DMS114 treated with DMSO at 0.1 percent for 48 hours (cell line): ENCODE measurements around the gene ZNF398.

Experiments used
- DNase-seq: peaks from one replicate; lab custom pipeline; 2025; ENCODE audit not compliant: unreplicated experiment; lab: John Stamatoyannopoulos, UW

ZNF398 gene

GRCh38 chr7:149195180-149196150 is 48.2 kb downstream of the ZNF398 start, which contains the start of gene ZNF282:
Gene ZNF282, plus strand, starts transcription at chr7:149195546. Its CDS starts 44 bp downstream, at chr7:149195590.
- DNase-seq, result peak; percentile 74

DNA sequence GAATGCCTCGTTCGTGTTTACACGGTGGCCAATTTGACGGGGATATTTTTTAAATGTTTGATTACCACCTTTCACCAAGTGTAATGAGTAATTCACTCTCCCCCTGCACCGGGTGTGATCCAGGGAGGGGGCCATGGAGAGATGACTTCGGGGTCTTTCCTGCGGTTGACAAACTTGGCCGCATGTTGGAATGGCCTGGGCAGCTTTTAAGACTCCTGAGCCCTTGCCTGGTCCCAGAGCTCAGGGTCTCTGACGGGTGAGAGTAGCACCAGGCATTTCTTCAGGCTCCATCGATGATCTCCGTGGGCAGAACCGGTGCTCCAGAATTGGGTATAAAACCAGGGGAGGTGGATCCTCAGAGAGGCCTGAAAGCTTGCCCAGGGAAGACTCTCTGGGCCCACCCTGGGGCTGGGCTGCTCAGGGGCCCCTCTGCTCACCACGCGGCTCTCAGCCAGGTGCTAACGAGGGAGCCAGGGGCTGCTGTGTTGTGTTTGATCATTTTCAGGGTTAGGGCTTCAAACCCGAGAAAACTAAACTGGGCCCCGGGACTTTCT is 49.0 kb downstream of the ZNF398 start:
- DNase-seq, result no peak

- no peak for DNase-seq
Observed at GRCh38 chr7:149196705-149197171, 49.5 kb downstream of the ZNF398 start.

- DNase-seq, result no peak
Observed at GRCh38 chr7:149197675-149198074, 50.4 kb downstream of the ZNF398 start.

- no peak for DNase-seq
Observed at GRCh38 chr7:149198161-149198816, 51.0 kb downstream of the ZNF398 start.

DNA sequence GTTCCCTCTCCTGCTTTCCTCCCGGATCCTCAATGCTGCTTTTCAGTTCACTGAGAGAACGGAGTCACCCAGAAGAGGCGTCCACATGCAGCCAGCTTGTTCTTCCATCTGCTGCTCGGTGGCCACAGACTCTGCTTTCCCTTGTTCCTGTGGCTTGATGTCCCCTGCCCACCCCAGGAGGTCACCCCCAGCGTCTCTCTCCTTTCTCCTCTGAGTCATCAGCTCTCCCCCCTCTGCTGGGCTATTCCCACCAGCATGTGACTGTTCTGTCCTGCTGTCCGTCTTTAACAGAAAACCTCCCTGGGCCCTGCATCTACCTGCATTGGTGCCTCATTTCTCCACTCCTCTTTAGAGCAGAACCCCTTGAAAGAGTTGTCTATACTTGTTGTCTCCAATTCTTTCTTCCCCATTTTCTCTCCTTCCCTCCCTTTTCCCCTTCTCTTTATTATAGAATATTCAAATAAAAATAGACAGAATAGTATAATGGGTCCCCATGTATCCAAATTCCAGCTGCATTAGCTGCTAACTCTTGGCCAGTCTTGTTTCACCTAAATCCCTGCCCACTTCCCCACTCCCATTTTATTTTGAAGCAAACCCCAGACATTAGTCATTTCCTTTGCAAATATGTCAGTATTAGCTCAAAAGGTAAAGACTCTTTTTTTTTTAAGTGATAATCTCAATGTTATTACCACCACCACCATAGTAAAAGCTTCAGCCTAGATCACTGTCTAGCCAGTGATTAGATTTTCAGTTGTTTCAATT is 52.2 kb downstream of the ZNF398 start:
- DNase-seq, result no peak

DNA sequence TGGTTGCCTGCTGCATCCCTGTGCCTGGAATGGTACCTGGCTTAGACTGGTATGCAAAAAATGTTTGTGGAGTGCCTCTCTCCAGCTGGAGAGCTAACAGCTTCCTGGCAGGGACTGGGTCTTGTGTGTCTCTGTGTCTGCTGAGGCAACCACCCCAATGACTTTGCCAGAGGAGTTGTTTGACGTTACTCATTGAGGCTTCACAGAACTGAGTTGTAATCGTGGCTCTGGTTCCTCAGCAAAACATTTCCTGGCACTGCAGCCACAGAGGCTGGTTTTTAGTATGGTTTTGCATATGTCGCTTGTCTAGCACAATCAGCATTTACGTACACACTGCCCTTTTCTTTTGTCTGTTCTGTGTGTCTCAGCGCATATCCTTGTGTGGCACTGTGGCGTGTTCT is 55.6 kb downstream of the ZNF398 start:
- no peak for DNase-seq

GRCh38 chr7:149205690-149206381 is 58.6 kb downstream of the ZNF398 start:
- DNase-seq, result no peak

- DNase-seq, result no peak
Observed at GRCh38 chr7:149207324-149208035, 60.2 kb downstream of the ZNF398 start.

- DNase-seq, result no peak
Observed at GRCh38 chr7:149209518-149210269, 62.4 kb downstream of the ZNF398 start.

- DNase-seq, result no peak
Observed at GRCh38 chr7:149210551-149210950, 63.3 kb downstream of the ZNF398 start.

DNA sequence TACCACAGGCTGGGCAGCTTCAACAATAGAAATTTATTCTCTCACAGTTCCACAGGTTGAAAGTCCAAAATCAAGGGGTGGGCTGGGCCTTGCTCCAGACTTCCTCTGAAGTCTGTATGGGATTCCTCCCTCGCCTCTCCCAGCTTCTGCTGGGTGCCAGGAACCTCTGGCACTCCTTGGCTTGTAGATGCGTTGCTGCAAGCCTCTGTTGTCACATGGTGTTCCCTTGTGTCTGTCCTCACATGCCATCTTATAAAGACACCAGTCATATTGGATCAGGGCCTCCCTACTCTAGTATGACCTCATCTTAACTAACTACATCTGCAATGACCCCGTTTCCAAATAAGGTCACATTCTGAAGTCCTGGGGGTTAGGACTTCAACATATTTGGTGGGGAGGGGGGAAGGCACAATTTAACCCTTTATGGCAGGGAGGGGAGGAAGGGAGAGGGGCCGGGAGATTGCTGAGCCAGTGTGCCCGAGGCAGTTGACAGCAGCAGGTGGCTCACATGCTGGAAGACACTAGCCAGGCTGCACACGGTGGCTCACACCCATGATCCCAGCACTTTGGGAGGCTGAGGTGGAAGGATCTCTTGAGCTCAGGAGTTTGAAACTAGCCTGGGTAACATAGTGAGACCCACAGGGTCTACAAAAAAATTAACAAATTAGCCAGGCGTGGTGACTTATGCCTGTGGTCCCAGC is 66.9 kb downstream of the ZNF398 start:
- no peak for DNase-seq

DNA sequence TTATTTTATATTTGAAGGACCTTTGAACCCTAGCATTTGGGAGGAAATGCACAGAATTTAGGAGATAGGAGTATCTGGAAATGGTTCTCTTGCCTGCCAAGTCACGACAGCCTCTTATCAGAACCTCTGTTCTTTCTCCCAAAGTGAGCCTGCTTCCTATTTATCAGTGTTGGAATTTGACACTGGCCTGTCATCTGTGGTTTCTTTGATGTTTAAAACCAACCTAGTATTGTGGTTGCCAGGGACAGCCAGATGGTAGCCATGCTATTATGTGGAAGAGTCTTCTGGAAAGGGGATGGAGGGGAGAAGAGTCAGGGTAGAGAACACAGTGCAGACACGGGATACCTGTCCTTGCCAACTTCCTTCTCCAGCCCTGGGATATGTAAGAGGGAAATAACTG is 69.1 kb downstream of the ZNF398 start:
- no peak for DNase-seq

DNA sequence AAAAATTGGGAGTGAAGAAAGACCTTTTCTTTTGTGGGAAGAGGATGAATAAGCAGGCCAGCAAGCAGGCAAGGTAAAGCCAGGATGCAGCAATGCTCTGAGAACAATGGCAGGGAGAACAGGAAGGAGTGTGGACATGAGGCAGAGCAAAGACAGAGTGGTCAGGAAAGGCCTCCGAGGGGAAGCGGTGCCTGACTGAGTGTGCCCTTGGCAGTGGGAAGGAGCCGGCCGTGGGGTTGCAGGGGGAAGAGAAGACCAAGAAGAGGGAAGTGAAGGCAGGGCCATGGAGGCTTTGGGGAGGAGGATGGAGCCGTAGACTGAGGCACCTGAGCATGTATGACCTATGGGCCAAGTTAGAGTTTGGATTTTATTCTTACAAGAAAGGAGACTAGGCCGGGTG is 70.3 kb downstream of the ZNF398 start:
- no peak for DNase-seq

DNA sequence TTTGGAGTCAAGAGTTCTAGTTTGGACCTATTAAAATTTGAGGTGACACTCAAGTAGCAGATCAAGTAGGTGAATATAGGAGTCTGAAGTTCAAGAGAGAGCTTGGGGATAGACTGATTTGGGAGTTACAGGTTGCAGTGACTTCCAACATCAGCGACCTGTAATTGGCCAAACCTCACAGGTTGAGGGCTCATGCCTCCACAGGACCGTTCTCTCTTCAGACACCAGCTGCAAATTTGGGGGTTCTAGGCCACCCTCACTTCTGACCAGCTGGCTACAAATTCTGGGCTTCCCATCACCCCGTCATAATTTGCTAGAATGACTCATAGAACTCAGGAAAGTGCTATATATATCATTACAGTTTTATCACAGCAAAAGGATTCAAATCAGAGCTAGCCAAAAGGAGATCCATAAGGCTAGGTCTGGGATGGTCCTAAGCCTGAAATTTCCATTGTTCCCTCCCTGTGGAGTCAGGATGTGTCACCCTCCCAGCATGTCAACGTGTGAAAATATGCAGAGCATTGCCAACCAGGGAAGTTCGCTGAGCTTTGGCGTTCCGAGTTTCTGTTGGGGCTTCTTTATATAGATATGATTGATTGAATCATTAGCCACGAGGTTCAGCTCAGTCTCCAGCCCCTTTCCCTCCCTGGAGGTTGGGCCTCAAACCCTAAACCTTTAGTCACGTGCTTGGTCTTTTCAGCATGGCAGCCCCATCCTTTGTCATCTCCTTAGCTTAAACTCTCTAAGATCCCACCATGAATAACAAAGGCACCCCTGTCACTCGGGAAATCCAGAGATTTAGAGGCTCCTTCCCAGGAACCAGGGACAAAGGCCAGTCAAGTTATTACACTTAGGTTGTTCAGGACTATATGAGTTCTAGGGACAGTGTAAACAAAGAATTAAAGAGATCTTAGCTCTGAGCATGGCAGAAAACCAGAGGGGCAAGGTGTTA is 71.5 kb downstream of the ZNF398 start:
- no peak for DNase-seq

- DNase-seq, result no peak
Observed at GRCh38 chr7:149220534-149220933, 73.3 kb downstream of the ZNF398 start.

DNA sequence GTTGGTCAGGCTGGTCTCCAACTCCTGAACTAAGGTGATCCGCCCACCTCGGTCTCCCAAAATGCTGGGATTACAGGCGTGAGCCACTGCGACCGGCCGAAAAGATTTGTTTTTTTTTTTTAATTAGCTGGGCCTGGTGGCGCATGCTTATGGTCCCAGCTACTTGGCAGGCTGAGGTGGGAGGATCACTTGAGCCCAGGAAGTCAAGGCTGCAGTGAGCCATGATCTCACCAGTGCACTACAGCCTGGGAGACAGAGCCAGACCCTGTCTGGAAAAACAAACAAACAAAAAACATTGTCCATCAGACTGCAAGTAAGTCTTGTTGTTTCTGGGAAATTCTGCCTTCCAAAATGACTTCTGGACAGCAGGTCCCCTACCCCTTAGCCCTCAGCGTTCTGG is 75.9 kb downstream of the ZNF398 start:
- DNase-seq, result no peak
